HG02642 (cell line): ENCODE results near the gene TFCP2.
A peak's percentile ranks its signal among the peaks of the same experiment; 100 is the strongest.
"Not testable (repeated sequence)": the region's sequence is repeated elsewhere in the genome, so short reads cannot be mapped to it uniquely, and the experiment has no call there.

Experiments used
- ATAC-seq: cut with Tn5 transposase; IDR thresholded peaks from one replicate; pipeline ENCODE4 v1.9.1; 2021; ENCODE audit warnings: mild to moderate bottlenecking; ENCODE audit not compliant: unreplicated experiment, poor library complexity

The TFCP2 gene

DNA sequence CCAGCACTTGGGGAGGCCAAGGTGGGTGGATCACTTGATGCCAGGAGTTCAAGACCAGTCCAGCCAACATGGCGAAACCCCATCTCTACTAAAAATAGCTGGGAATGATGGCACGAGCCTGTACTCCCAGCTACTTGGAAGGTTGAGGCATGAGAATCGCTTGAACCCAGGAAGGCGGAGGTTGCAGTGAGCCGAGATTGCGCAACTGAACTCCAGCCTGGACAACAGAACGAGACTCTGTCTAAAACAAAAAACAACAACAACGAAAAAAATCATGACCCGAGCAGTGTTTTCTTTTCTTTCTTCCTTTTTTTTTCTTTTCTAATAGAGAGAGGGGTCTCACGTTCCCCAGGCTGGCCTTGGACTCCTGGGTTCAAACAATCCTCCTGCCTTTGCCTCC lies 86.0 kb downstream of the TFCP2 start:
- no peak for ATAC-seq

DNA sequence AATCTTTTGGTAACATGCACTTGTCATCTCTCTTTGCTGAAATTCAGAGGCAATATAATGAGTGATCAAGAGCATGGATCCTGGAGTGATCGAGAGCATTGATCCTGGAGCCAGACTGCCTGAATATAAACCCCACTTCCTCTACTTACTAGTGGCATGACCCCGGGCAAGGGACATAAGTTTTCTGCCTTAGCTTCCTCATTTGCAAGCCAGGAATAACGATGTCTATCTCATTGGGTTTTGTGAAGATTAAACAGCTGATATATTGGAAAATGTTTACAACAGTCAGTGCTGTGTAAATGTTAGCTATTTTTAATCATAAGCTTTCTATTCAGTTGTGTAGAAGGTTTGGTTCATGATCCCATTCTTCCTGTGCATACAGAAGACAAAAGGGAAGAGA lies 87.2 kb downstream of the TFCP2 start:
- ATAC-seq: no peak

DNA sequence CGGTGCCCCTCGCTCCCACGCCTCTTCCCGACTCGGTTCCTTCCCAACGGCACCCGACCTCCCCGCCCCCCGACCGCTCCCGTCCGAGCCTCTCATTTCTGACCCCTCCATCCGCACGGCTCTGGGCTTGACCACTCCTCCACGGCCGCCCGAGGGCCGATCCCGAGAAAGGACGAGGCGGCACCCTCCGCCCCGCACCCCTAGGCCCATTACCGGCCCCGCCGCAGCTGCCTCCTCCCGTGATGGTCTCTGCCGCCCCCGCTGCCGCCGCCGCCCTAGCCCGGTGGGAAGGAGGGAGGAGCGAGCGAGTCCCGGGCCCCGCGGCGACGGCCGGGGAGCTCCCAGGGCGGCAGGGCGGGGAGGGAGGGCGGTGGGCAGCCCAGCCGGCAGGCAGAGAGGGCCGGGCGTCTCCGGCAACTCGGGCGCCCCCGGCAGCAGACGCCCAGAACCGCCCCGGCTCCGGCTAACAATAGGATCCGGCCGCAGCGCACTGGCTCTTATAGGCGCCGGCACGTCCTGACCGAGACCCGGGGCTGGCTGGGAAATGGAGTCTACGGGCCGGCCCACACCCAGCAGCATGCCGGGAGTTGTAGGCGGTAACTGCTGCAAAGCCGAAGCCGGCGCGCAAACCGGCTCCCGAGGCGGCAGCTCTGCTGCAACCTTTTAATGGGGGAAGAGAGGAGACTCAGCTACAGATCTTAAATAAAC lies 89.7 kb downstream of the TFCP2 start, which contains the start of gene CSRNP2:
TSS of gene CSRNP2 (minus strand) at position 471 of the 708 bp plus-strand sequence. CDS start 7,035 bp downstream, outside the sequence.
- peak; percentile 96 for ATAC-seq

GRCh38 chr12:51082561-51083125 lies 90.3 kb downstream of the TFCP2 start:
- no peak for ATAC-seq

- no peak for ATAC-seq
Measured at GRCh38 chr12:51081421-51081820, 91.5 kb downstream of the TFCP2 start.

DNA sequence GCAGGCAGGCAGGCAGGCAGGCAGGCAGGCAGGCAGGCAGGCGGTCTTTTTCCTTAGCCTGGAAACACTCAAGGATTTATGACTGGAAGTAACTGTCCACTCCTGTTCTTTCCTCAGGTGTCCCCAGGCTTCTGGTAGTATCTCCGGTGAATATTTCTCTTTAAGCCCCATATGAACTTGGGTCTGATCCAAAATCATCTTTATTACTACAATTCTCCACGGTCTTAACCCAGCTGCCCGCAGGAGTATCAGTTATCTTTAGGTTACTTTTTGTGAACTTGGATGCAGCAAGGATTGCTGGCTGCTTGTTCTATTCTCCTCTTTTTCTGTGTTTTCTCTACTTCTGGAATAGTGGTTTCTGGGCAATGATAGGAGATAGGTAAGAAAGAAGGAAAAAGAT lies 92.8 kb downstream of the TFCP2 start:
- ATAC-seq: no peak

GRCh38 chr12:51078866-51079265 lies 94.1 kb downstream of the TFCP2 start:
- not testable (repeated sequence) for ATAC-seq

DNA sequence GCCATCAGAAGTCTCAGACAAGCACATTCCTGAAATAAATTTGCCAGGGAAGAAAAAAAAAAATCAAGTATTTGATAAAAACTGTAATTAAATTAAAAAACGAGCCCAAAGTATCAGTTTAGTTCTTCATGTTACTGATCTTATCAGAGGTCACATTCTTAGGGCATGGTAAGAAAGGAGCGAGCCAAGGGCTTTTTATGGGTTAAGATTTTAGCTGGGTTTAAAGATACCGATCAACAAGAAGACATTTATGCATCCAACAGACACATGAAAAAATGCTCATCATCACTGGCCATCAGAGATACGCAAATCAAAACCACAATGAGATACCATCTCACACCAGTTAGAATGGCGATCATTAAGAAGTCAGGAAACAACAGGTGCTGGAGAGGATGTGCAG lies 94.6 kb downstream of the TFCP2 start:
- ATAC-seq: not testable (repeated sequence)

DNA sequence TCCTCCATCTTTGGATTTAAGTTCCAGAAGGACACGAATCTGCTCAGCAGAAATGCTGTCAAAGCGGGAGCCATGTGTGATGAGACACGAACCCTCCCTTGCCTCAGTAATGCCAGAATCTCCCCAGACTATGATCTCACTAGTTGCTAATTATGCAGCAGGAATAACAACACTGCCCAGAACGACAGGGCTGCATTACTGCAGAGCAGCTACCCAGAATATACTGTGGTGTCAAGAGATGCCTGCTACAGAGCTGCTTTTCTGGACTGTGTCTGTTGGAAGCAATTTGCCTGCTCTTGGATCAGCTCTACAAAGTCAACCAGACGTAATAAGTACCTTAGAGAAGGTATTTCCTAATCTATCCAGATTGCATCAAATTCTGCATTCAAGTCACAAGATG lies 95.0 kb downstream of the TFCP2 start:
- no peak for ATAC-seq

GRCh38 chr12:51076236-51076930 lies 96.6 kb downstream of the TFCP2 start:
- ATAC-seq: no peak

GRCh38 chr12:51075390-51075789 lies 97.5 kb downstream of the TFCP2 start:
- no peak for ATAC-seq

GRCh38 chr12:51071663-51072062 lies 101.3 kb downstream of the TFCP2 start:
- no peak for ATAC-seq

DNA sequence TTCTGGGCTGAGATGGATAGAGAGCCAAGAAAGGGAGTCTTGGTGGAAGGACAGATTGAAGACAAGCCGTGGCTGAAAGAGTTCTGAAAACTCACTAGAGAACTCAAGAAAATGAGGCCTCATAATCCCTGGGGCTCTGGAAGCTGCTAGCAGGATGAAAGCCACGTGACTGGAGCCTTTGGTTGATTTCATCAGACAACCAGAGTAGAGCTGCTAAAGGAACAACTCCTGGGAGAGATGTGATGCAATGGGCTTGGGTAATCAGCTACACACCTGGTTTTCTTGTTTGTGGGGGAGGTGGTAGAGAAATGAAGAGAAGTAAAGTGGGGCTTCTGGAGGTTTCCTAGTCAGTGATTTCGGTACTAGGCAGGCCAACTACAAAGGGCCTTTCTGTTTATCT lies 102.9 kb downstream of the TFCP2 start:
- ATAC-seq: no peak

GRCh38 chr12:51067771-51068170 lies 105.2 kb downstream of the TFCP2 start:
- no peak for ATAC-seq

GRCh38 chr12:51067229-51067628 lies 105.7 kb downstream of the TFCP2 start:
- no peak for ATAC-seq

DNA sequence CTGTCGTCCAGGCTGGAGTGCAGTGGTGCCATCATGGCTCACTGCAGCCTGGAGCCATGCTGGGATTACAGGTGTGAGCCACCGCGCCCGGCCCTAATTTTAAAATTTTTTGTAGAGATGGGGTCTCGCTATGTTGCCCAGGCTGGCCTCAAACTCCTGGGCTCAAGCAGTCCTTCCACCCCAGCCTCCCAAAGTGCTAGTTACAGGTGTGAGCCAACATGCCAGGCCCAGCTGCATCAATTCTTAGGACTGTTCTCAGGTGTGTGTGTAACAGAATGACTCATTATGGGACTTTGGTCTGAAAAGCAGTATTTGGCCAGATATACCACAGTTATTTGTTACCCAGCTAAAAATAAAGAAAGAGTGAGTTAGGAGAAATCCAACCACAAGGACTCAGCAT lies 107.4 kb downstream of the TFCP2 start:
- no peak for ATAC-seq

- no peak for ATAC-seq
Measured at GRCh38 chr12:51062631-51063397, 110.1 kb downstream of the TFCP2 start.

GRCh38 chr12:51059086-51059485 lies 113.8 kb downstream of the TFCP2 start:
- no peak for ATAC-seq

- ATAC-seq: no peak
Measured at GRCh38 chr12:51056242-51056641, 116.7 kb downstream of the TFCP2 start.

DNA sequence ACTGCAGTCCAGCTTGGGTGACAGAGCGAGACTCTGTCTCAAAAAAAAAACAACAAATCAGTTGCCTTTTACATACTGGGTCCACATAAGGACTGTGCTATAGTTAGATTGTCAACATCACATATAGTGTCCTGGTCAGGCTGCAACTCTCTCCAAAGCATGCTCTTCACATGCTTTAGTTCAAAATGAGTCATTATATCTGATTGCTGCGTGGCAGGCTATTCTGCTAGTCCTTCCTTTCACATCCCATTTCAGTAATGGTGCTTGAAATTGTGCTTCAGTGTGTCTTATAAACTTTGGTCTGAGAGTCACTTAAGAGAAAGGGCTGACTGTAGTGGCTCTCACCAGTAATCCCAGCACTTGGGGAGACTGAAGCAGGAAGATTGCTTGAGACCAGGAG lies 117.9 kb downstream of the TFCP2 start:
- no peak for ATAC-seq

GRCh38 chr12:51051787-51052186 lies 121.1 kb downstream of the TFCP2 start:
- no peak for ATAC-seq
